ENCODE measurements around the gene KCTD7. TPM values are rescaled to one million over a fixed set of nuclear protein-coding genes. Genes with fewer than 3 reads are reported as not detected.

KCTD7 gene
- total and polyA plus RNA-seq, 10 of the 15 experiments (the other 5 are each of a cell fraction or from before 2014, with no cell fraction given): 1.6 to 18.0 (median 9.4) TPM

- TF ChIP-seq RB1 (IDR thresholded peaks at IDR 0.05; ENCODE audit: borderline replicate concordance): peak; percentile 66; the same call in 1 of the 2 replicates
- TF ChIP-seq YY1 (IDR thresholded peaks at IDR 0.05; ENCODE audit: low read depth, low read length): 0 out of 2 replicates have a peak, but pooled peaks have one; percentile 16
- peak; percentile 16; the same call in 1 of the 2 replicates for TF ChIP-seq FOXM1 (IDR thresholded peaks at IDR 0.05; ENCODE audit: low read depth, low read length)
- peak; percentile 46; the same call in 1 of the 2 replicates for TF ChIP-seq ZNF207 (IDR thresholded peaks at IDR 0.05; ENCODE audit: borderline replicate concordance)
These were observed 25.1 kb downstream of the KCTD7 start (continued) for GRCh38 chr7:66653719-66654274.

GRCh38 chr7:66654275-66655112, 25.8 kb downstream of the KCTD7 start:
- peak overlapping the region; percentile 87 for H3K4me3 ChIP-seq
- RAD21 ChIA-PET (ENCODE audit: unreplicated experiment): interaction anchor here (0.6 to 2.8 kb wide), 8 partner anchors 19 to 190 kb away, joined by 3 to 12 read pairs (median 4); partner anchors contain the start of gene RABGEF1
- CTCF ChIA-PET: interaction anchor here (0.6 to 0.9 kb wide), 2 partner anchors 27 to 54 kb away, joined by 3 to 4 read pairs; no protein-coding TSS in a partner anchor
- peak; percentile 96 for ATAC-seq
- peak overlapping the region; percentile 95 for H3K9ac ChIP-seq (ENCODE audit: control insufficient read depth, insufficient read depth, low read length)
- SMC1A ChIA-PET (ENCODE audit: uncharacterized antibody, unreplicated experiment): interaction anchor here (0.6 to 1.3 kb wide), 8 partner anchors 9 to 115 kb away, joined by 3 to 5 read pairs (median 4); partner anchors contain the start of gene KCTD7
- no peaks in the 10 kb centered on the region for H3K9me3 ChIP-seq (replicated peaks; ENCODE audit: control insufficient read depth, insufficient read depth, low read length)
- H3K4me1 ChIP-seq (ENCODE audit: control insufficient read depth, insufficient read depth, low read length): no peaks in the 10 kb centered on the region
- peak overlapping the region; percentile 62 for H3K4me2 ChIP-seq (ENCODE audit: control insufficient read depth, insufficient read depth)
- POLR2A ChIA-PET: interaction anchor here (0.6 to 1.9 kb wide), 10 partner anchors 8 to 190 kb away, joined by 3 to 9 read pairs (median 4); partner anchors contain the start of genes KCTD7 and RABGEF1
- peak; percentile 93 for DNase-seq (ENCODE audit: low read depth, low spot score)
- FAIRE-seq: peak; percentile 78
- H2AFZ ChIP-seq (ENCODE audit: control insufficient read depth, low read depth, low read length): peak overlapping the region; percentile 87
- H3K27me3 ChIP-seq (replicated peaks in 1 of 2; ENCODE audit: control insufficient read depth in 2 of 2, insufficient read depth in 2 of 2, low read length in 1 of 2): no peaks in the 10 kb centered on the region
- no peaks in the 10 kb centered on the region for H4K20me1 ChIP-seq (ENCODE audit: control insufficient read depth, insufficient read depth)
- TSS peak; percentile 56 for BruUV-seq (replicated peaks)
- H3K79me2 ChIP-seq (ENCODE audit: control insufficient read depth, insufficient read depth, low read length): peaks cover 25% of the 10 kb centered on the region
- no peaks in the 10 kb centered on the region for H3K36me3 ChIP-seq (ENCODE audit: control insufficient read depth in 2 of 2, insufficient read depth in 2 of 2, low read length in 1 of 2)
- WGBS (ENCODE audit: insufficient coverage, insufficient replicate concordance, low lambda C conversion rate, missing lambda C conversion rate): 2% methylated on average over 78 of the region's 92 CpGs
- in situ Hi-C loops (cut with MboI): no loop called here
- intact Hi-C loops (cut with micrococcal nuclease; ENCODE audit: unreplicated experiment): loop anchor here (2.0 to 10.0 kb wide), 4 partner anchors 26 to 190 kb away; partner anchors contain the start of gene RABGEF1
- peak overlapping the region; percentile 98 for H3K27ac ChIP-seq (ENCODE audit: control insufficient read depth, insufficient read depth)
- TF ChIP-seq CBFB (IDR thresholded peaks at IDR 0.05; ENCODE audit: low read depth) (no peak; the same call in 1 of the 2 replicates), HDGF (IDR thresholded peaks at IDR 0.05) (no peak), CHD2 (IDR thresholded peaks at IDR 0.05; ENCODE audit: borderline replicate concordance, low read depth, low read length) (peak; percentile 58; the same call in 1 of the 2 replicates), MEF2B (IDR thresholded peaks at IDR 0.05; ENCODE audit: partially characterized antibody, poor library complexity, severe bottlenecking) (no peak), HCFC1 (IDR thresholded peaks at IDR 0.05; ENCODE audit: low read length) (peak; percentile 71), REST (IDR thresholded peaks at IDR 0.05; ENCODE audit: low read depth, low read length) (no peak)
- TF ChIP-seq, protein P1, sequence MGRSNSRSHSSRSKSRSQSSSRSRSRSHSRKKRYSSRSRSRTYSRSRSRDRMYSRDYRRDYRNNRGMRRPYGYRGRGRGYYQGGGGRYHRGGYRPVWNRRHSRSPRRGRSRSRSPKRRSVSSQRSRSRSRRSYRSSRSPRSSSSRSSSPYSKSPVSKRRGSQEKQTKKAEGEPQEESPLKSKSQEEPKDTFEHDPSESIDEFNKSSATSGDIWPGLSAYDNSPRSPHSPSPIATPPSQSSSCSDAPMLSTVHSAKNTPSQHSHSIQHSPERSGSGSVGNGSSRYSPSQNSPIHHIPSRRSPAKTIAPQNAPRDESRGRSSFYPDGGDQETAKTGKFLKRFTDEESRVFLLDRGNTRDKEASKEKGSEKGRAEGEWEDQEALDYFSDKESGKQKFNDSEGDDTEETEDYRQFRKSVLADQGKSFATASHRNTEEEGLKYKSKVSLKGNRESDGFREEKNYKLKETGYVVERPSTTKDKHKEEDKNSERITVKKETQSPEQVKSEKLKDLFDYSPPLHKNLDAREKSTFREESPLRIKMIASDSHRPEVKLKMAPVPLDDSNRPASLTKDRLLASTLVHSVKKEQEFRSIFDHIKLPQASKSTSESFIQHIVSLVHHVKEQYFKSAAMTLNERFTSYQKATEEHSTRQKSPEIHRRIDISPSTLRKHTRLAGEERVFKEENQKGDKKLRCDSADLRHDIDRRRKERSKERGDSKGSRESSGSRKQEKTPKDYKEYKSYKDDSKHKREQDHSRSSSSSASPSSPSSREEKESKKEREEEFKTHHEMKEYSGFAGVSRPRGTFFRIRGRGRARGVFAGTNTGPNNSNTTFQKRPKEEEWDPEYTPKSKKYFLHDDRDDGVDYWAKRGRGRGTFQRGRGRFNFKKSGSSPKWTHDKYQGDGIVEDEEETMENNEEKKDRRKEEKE (IDR thresholded peaks at IDR 0.05): no peak
